ENCODE results near the gene MATK.
"Not testable (repeated sequence)": the region's sequence is repeated elsewhere in the genome, so short reads cannot be mapped to it uniquely, and the experiment has no call there.

MATK gene

GRCh38 chr19:3770136-3770999 is 15.8 kb downstream of the MATK start:
- DNase-seq: no peak

- DNase-seq: no peak
Observed at GRCh38 chr19:3769494-3769893, 16.7 kb downstream of the MATK start.

GRCh38 chr19:3768748-3769099 is 17.5 kb downstream of the MATK start:
- DNase-seq: no peak

GRCh38 chr19:3768015-3768747 is 18.0 kb downstream of the MATK start:
- no peak for DNase-seq

GRCh38 chr19:3767050-3767449 is 19.1 kb downstream of the MATK start:
- DNase-seq: no peak

- no peak for DNase-seq
Observed at GRCh38 chr19:3766520-3766919, 19.7 kb downstream of the MATK start.

- DNase-seq: peak; percentile 12
Observed at GRCh38 chr19:3765757-3766156, 20.4 kb downstream of the MATK start.

GRCh38 chr19:3765121-3765520 is 21.1 kb downstream of the MATK start:
- DNase-seq: no peak

- peak; percentile 99 for DNase-seq
Observed at GRCh38 chr19:3762501-3763459, 23.4 kb downstream of the MATK start, which contains the start of gene MRPL54. Gene MRPL54 (plus strand): TSS chr19:3762682. CDS start chr19:3762701, 19 bp downstream.

- no peak for DNase-seq
Observed at GRCh38 chr19:3762130-3762473, 24.1 kb downstream of the MATK start.

GRCh38 chr19:3761382-3762129 is 24.6 kb downstream of the MATK start, which contains the start of gene APBA3:
Gene APBA3 (minus strand): TSS chr19:3761692. CDS start chr19:3760264, 1,428 bp downstream.
- peak; percentile 90 for DNase-seq

GRCh38 chr19:3760871-3761361 is 25.3 kb downstream of the MATK start:
- DNase-seq: no peak

- no peak for DNase-seq
Observed at GRCh38 chr19:3759482-3760254, 26.5 kb downstream of the MATK start.

GRCh38 chr19:3758297-3758696 is 27.9 kb downstream of the MATK start:
- DNase-seq: not testable (repeated sequence)

GRCh38 chr19:3757705-3758104 is 28.5 kb downstream of the MATK start:
- not testable (repeated sequence) for DNase-seq

GRCh38 chr19:3753631-3754410 is 32.4 kb downstream of the MATK start:
- no peak for DNase-seq

- no peak for DNase-seq
Observed at GRCh38 chr19:3752492-3752891, 33.7 kb downstream of the MATK start.

GRCh38 chr19:3751236-3751635 is 34.9 kb downstream of the MATK start:
- no peak for DNase-seq

GRCh38 chr19:3750211-3750610 is 36.0 kb downstream of the MATK start:
- no peak for DNase-seq

- no peak for DNase-seq
Observed at GRCh38 chr19:3748965-3749364, 37.2 kb downstream of the MATK start.
